ENCODE measurements around the gene NRDC.

GRCh38 chr1:51761351-51761750 lies 117.2 kb downstream of the NRDC start:
- TF ChIP-seq CTCF (IDR thresholded peaks at IDR 0.05) (no peak), EZH2phosphoT487 (IDR thresholded peaks at IDR 0.05) (no peak), EZH2 (IDR thresholded peaks at IDR 0.05) (no peak)
